HepG2 (cell line): ENCODE data around the gene ERVMER34-1. TPM values are rescaled to one million over a fixed set of nuclear protein-coding genes. Genes with fewer than 3 reads are reported as not detected.

Source experiments
- BCL6 ChIP-seq: IDR thresholded peaks from 2 replicates; pipeline ENCODE4 v1.6.1; 2016; ENCODE audit warnings: missing genetic modification reagents, missing compliant biosample characterization
- BORCS8-MEF2B ChIP-seq: sonication (generic); formaldehyde crosslinking; IDR thresholded peaks from 2 replicates; pipeline ENCODE4 v1.8.0; 2022; ENCODE audit warnings: mild to moderate bottlenecking, missing genetic modification reagents
- CAMTA2 ChIP-seq: sonication (generic); formaldehyde crosslinking; IDR thresholded peaks from 2 replicates; pipeline ENCODE4 v1.4.0; 2020; ENCODE audit warnings: mild to moderate bottlenecking, missing genetic modification reagents, borderline replicate concordance
- EED ChIP-seq: sonication (generic); formaldehyde crosslinking; IDR thresholded peaks from 2 replicates; pipeline ENCODE4 v1.5.0; 2020; ENCODE audit warnings: mild to moderate bottlenecking, missing genetic modification reagents
- EP300 ChIP-seq, 3 experiments: sonication (generic) in 1 of 3; formaldehyde crosslinking in 1 of 3; IDR thresholded peaks; 2 replicates each; pipeline versions ENCODE4 v1.5.1 to v1.6.1; 2011 to 2020; ENCODE audit warnings: low read depth in 2 of 3, low read length in 2 of 3, borderline replicate concordance in 1 of 3, improper control_type of control experiment in 1 of 3, mild to moderate bottlenecking in 1 of 3, missing genetic modification reagents in 1 of 3, moderate library complexity in 1 of 3
- MBNL3 ChIP-seq: fragments of 250-450 bp; sonication (Bioruptor Pico); conservative IDR thresholded peaks from 2 replicates; pipeline ENCODE4 v1.8.0; 2022; ENCODE audit warnings: mild to moderate bottlenecking, inconsistent platforms
- MED13 ChIP-seq: sonication (generic); formaldehyde crosslinking; IDR thresholded peaks from 2 replicates; pipeline ENCODE4 v1.5.0; 2020; ENCODE audit warnings: missing genetic modification reagents
- PPARG ChIP-seq: conservative IDR thresholded peaks from 2 replicates; pipeline ENCODE4 v1.6.1; 2016; ENCODE audit warnings: missing biosample characterization, missing genetic modification reagents
- RBAK ChIP-seq: sonication (generic); formaldehyde crosslinking; IDR thresholded peaks from 2 replicates; pipeline ENCODE4 v1.5.1; 2020; ENCODE audit warnings: mild to moderate bottlenecking, missing genetic modification reagents
- YEATS2 ChIP-seq: sonication (generic); formaldehyde crosslinking; IDR thresholded peaks from 2 replicates; pipeline ENCODE4 v1.4.0; 2020; ENCODE audit warnings: missing genetic modification reagents, borderline replicate concordance
- ZBTB7B ChIP-seq: sonication (generic); formaldehyde crosslinking; IDR thresholded peaks from 2 replicates; pipeline ENCODE4 v1.4.0; 2020; ENCODE audit warnings: missing genetic modification reagents
- ZFYVE20 ChIP-seq: sonication (generic); formaldehyde crosslinking; IDR thresholded peaks from 2 replicates; pipeline ENCODE4 v1.8.0; 2023; ENCODE audit warnings: low read depth, mild to moderate bottlenecking, moderate library complexity, missing genetic modification reagents, borderline replicate concordance
- ZKSCAN5 ChIP-seq: sonication (generic); formaldehyde crosslinking; IDR thresholded peaks from 2 replicates; pipeline ENCODE4 v1.5.1; 2020; ENCODE audit warnings: mild to moderate bottlenecking, missing genetic modification reagents
- ZMYM4 ChIP-seq: sonication (generic); formaldehyde crosslinking; IDR thresholded peaks from 2 replicates; pipeline ENCODE4 v1.8.1; 2023; ENCODE audit warnings: mild to moderate bottlenecking, missing genetic modification reagents
- ZNF383 ChIP-seq: sonication (generic); formaldehyde crosslinking; IDR thresholded peaks from 2 replicates; pipeline ENCODE4 v1.4.0; 2020; ENCODE audit warnings: missing genetic modification reagents, mild to moderate bottlenecking, borderline replicate concordance
- ZNF451 ChIP-seq: sonication (generic); formaldehyde crosslinking; IDR thresholded peaks from 2 replicates; pipeline ENCODE4 v1.5.0; 2020; ENCODE audit warnings: mild to moderate bottlenecking, missing genetic modification reagents
- ZNF567 ChIP-seq: sonication (generic); formaldehyde crosslinking; IDR thresholded peaks from 2 replicates; pipeline ENCODE4 v1.8.1; 2023; ENCODE audit warnings: mild to moderate bottlenecking, missing genetic modification reagents, borderline replicate concordance
- ZNF674 ChIP-seq: sonication (generic); formaldehyde crosslinking; IDR thresholded peaks from 2 replicates; pipeline ENCODE4 v1.5.0; 2020; ENCODE audit warnings: low read depth, mild to moderate bottlenecking, missing genetic modification reagents
- ZNF724P ChIP-seq: sonication (generic); formaldehyde crosslinking; IDR thresholded peaks from 2 replicates; pipeline ENCODE4 v1.8.0; 2022; ENCODE audit warnings: missing genetic modification reagents, borderline replicate concordance
- polyA plus RNA-seq, 8 experiments: library from polyadenylated mRNA; depleted of rRNA in 3 of 8; stranded (reverse) in 7 of 8; unstranded in 1 of 8; fragments of >200 nt; fragmentation: Illumina TruSeq in 4 of 8; extraction: Trizol in 4 of 8; gene quantifications; 2 replicates each; pipeline versions ENCODE4 v1.2.1 to v1.2.3, GENCODE V29; 2011 to 2016; ENCODE audit warnings: low read depth in 4 of 8, missing spikeins in 1 of 8, mixed read lengths in 1 of 8; ENCODE audit not compliant: insufficient read depth in 1 of 8
- total RNA-seq, 5 experiments: library from RNA; depleted of rRNA; stranded (reverse); fragments of >200 nt; fragmentation: Illumina TruSeq; extraction: Trizol; gene quantifications; 2 replicates each; pipeline ENCODE4 v1.2.3, GENCODE V29; 2016; ENCODE audit warnings: low read depth in 1 of 5
- TF ChIP-seq, protein P1 (sequence below): sonication (generic); formaldehyde crosslinking; IDR thresholded peaks from 2 replicates; pipeline ENCODE4 v1.8.1; 2022; ENCODE audit warnings: low read depth, mild to moderate bottlenecking, missing genetic modification reagents
- TF ChIP-seq, protein P2 (sequence below): sonication (generic); formaldehyde crosslinking; conservative IDR thresholded peaks from 2 replicates; pipeline ENCODE4 v1.4.0; 2020; ENCODE audit warnings: missing genetic modification reagents
- TF ChIP-seq, protein P3 (sequence below): sonication (generic); formaldehyde crosslinking; IDR thresholded peaks from 2 replicates; pipeline ENCODE4 v1.9.0; 2022; ENCODE audit warnings: missing genetic modification reagents, mild to moderate bottlenecking, borderline replicate concordance

Gene ERVMER34-1
- total and polyA plus RNA-seq, 2 of the 13 experiments (the other 11 are each of a cell fraction or from before 2014, with no cell fraction given), result 0.04 to 0.35 TPM

DNA sequence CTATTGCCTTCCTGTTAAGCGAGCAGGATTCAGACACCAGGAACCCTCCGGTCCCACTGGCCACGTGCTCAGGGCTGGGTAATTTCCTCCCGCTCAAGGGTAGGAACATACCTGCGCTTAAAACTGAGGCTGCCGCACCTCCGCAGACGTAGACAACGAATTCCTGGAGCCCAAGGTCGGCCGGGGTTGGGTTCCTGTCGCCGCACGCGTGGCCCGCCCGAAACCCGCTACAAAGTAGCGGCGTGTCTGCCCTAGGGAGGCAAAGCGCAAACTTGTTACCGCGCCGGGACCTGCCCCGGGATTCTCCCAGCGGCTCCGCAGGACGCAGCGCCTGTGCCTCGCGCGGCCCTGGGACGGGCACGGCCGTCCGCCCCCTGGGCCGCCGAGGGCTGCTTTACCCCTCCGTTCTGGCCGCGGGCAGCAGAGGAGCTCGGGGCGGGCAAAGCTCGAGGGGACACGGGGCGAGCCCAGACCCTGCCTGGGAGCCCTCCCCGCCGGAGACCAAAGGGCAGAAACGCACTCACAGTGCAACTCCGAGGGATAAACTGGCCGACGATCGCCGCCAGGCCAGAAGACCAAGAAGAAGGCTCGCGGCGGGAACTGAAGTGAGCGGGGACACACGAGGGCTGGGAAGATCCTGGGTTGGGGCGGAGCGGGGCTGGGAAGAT lies at the start of gene ERVMER34-1 (continued):
- no peak for TF ChIP-seq ZNF383
- TF ChIP-seq CAMTA2 (CRISPR knock-in tag), result no peak
- no peak for TF ChIP-seq BORCS8-MEF2B (CRISPR knock-in tag)
- no peak for TF ChIP-seq ZNF451
- no peak for TF ChIP-seq ZKSCAN5 (CRISPR knock-in tag)
- TF ChIP-seq, protein P1, sequence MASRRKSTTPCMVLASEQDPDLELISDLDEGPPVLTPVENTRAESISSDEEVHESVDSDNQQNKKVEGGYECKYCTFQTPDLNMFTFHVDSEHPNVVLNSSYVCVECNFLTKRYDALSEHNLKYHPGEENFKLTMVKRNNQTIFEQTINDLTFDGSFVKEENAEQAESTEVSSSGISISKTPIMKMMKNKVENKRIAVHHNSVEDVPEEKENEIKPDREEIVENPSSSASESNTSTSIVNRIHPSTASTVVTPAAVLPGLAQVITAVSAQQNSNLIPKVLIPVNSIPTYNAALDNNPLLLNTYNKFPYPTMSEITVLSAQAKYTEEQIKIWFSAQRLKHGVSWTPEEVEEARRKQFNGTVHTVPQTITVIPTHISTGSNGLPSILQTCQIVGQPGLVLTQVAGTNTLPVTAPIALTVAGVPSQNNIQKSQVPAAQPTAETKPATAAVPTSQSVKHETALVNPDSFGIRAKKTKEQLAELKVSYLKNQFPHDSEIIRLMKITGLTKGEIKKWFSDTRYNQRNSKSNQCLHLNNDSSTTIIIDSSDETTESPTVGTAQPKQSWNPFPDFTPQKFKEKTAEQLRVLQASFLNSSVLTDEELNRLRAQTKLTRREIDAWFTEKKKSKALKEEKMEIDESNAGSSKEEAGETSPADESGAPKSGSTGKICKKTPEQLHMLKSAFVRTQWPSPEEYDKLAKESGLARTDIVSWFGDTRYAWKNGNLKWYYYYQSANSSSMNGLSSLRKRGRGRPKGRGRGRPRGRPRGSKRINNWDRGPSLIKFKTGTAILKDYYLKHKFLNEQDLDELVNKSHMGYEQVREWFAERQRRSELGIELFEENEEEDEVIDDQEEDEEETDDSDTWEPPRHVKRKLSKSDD (CRISPR knock-in tag), result no peak
- TF ChIP-seq ZNF567 (CRISPR knock-in tag), result no peak
- TF ChIP-seq ZMYM4, result peak; percentile 40; the same call in 1 of the 2 replicates
- no peak for TF ChIP-seq ZFYVE20 (CRISPR knock-in tag)
- no peak for TF ChIP-seq BCL6
- TF ChIP-seq ZNF674 (CRISPR knock-in tag), result no peak
- TF ChIP-seq PPARG (CRISPR knock-in tag), result no peak
- no peak for TF ChIP-seq YEATS2 (CRISPR knock-in tag)
- TF ChIP-seq ZBTB7B, result no peak
- TF ChIP-seq EED, result no peak
- no peak for TF ChIP-seq ZNF724P
- TF ChIP-seq MED13, result no peak
- TF ChIP-seq, protein P2, sequence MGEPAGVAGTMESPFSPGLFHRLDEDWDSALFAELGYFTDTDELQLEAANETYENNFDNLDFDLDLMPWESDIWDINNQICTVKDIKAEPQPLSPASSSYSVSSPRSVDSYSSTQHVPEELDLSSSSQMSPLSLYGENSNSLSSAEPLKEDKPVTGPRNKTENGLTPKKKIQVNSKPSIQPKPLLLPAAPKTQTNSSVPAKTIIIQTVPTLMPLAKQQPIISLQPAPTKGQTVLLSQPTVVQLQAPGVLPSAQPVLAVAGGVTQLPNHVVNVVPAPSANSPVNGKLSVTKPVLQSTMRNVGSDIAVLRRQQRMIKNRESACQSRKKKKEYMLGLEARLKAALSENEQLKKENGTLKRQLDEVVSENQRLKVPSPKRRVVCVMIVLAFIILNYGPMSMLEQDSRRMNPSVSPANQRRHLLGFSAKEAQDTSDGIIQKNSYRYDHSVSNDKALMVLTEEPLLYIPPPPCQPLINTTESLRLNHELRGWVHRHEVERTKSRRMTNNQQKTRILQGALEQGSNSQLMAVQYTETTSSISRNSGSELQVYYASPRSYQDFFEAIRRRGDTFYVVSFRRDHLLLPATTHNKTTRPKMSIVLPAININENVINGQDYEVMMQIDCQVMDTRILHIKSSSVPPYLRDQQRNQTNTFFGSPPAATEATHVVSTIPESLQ (CRISPR knock-in tag), result no peak
- no peak for TF ChIP-seq EP300 (IDR thresholded peaks at IDR 0.05; ENCODE audit: low read depth in 2 of 2, low read length in 2 of 2)
- no peak for TF ChIP-seq EP300 (CRISPR knock-in tag; IDR thresholded peaks at IDR 0.05; ENCODE audit: borderline replicate concordance)
- TF ChIP-seq, protein P3, sequence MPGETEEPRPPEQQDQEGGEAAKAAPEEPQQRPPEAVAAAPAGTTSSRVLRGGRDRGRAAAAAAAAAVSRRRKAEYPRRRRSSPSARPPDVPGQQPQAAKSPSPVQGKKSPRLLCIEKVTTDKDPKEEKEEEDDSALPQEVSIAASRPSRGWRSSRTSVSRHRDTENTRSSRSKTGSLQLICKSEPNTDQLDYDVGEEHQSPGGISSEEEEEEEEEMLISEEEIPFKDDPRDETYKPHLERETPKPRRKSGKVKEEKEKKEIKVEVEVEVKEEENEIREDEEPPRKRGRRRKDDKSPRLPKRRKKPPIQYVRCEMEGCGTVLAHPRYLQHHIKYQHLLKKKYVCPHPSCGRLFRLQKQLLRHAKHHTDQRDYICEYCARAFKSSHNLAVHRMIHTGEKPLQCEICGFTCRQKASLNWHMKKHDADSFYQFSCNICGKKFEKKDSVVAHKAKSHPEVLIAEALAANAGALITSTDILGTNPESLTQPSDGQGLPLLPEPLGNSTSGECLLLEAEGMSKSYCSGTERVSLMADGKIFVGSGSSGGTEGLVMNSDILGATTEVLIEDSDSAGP (CRISPR knock-in tag), result 0 out of 2 replicates have a peak, but pooled peaks have one; percentile 33
- no peak for TF ChIP-seq RBAK (CRISPR knock-in tag)
- TF ChIP-seq MBNL3 (CRISPR knock-in tag), result no peak
